K562 (cell line): Measurements from ENCODE around the gene LRRC26. TPM values are rescaled to one million over a fixed set of nuclear protein-coding genes. Genes with fewer than 3 reads are reported as not detected.

Source experiments
- RBBP5 ChIP-seq: fragments of 200-600 bp; sonication (generic); IDR thresholded peaks from 2 replicates; pipeline ENCODE4 v1.6.1; 2012; ENCODE audit warnings: borderline replicate concordance, mild to moderate bottlenecking, low read length, control low read depth, inconsistent platforms; ENCODE audit not compliant: insufficient read depth, poor library complexity, severe bottlenecking
- ZNF77 ChIP-seq: fragments of 250-450 bp; sonication (Bioruptor Pico); IDR thresholded peaks from 2 replicates; pipeline ENCODE4 v1.5.0; 2020
- polyA plus RNA-seq, 8 experiments: library from polyadenylated mRNA; depleted of rRNA in 4 of 8; stranded (reverse) in 5 of 8; unstranded in 3 of 8; fragments of >200 nt; fragmentation: Nextera tagmentation in 2 of 8; fragmentation: Illumina TruSeq in 1 of 8; extraction: Ambion mirVana in 2 of 8; extraction: Trizol in 1 of 8; gene quantifications; 2 replicates each; pipeline versions ENCODE4 v1.2.1 to v1.2.3, GENCODE V29; 2011 to 2014; ENCODE audit warnings: inconsistent platforms in 1 of 8, missing spikeins in 1 of 8
- total RNA-seq, 7 experiments: library from RNA; depleted of rRNA in 6 of 7; stranded (reverse); fragments of >200 nt in 6 of 7; fragmentation: Illumina TruSeq in 2 of 7; extraction: Trizol in 2 of 7; gene quantifications; 2 replicates each; pipeline versions ENCODE4 v1.2.1 to v1.2.3, GENCODE V29; 2011 to 2021; ENCODE audit warnings: low replicate concordance in 1 of 7
- TF ChIP-seq, protein P1 (sequence below): fragments of 200-600 bp; sonication (generic); IDR thresholded peaks from one replicate; pipeline ENCODE4 v1.6.1; 2012; ENCODE audit warnings: mild to moderate bottlenecking, low read depth, low read length, inconsistent platforms
- TF ChIP-seq, protein P2 (sequence below): fragments of 450-650 bp; IDR thresholded peaks from 2 replicates; pipeline ENCODE4 v1.6.1; 2014; ENCODE audit warnings: low read depth, mild to moderate bottlenecking, moderate library complexity, borderline replicate concordance
- TF ChIP-seq, protein P3 (sequence below), 2 experiments: fragments of 250-450 bp in 1 of 2; fragments of 450-650 bp in 1 of 2; sonication (Bioruptor Pico) in 1 of 2; IDR thresholded peaks; 2 replicates each; pipeline versions ENCODE4 v1.6.1 to v1.8.0; 2016 to 2021; ENCODE audit warnings: mild to moderate bottlenecking in 2 of 2, moderate library complexity in 2 of 2, missing compliant biosample characterization in 1 of 2, missing genetic modification characterization in 1 of 2
- TF ChIP-seq, protein P4 (sequence below): conservative IDR thresholded peaks from 2 replicates; pipeline ENCODE4 v1.6.1; 2011; ENCODE audit warnings: low read depth, mild to moderate bottlenecking, low read length; ENCODE audit not compliant: control insufficient read depth
- TF ChIP-seq, protein P5 (sequence below): sonication (generic); formaldehyde crosslinking; IDR thresholded peaks from 2 replicates; pipeline ENCODE4 v1.5.0; 2020; ENCODE audit warnings: missing genetic modification reagents

Gene LRRC26
- total and polyA plus RNA-seq, 9 of the 15 experiments (the other 6 are each of a cell fraction or from before 2014, with no cell fraction given), result not detected

DNA sequence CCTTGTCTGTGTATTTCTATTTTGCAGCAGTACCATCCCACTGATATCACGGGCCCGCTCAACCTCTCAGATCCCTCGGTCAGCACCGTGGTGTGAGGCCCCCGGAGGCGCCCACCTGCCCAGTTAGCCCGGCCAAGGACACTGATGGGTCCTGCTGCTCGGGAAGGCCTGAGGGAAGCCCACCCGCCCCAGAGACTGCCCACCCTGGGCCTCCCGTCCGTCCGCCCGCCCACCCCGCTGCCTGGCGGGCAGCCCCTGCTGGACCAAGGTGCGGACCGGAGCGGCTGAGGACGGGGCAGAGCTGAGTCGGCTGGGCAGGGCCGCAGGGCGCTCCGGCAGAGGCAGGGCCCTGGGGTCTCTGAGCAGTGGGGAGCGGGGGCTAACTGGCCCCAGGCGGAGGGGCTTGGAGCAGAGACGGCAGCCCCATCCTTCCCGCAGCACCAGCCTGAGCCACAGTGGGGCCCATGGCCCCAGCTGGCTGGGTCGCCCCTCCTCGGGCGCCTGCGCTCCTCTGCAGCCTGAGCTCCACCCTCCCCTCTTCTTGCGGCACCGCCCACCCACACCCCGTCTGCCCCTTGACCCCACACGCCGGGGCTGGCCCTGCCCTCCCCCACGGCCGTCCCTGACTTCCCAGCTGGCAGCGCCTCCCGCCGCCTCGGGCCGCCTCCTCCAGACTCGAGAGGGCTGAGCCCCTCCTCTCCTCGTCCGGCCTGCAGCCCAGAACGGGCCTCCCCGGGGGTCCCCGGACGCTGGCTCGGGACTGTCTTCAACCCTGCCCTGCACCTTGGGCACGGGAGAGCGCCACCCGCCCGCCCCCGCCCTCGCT is 1.9 kb downstream of the LRRC26 start (continued):
- TF ChIP-seq, protein P1, sequence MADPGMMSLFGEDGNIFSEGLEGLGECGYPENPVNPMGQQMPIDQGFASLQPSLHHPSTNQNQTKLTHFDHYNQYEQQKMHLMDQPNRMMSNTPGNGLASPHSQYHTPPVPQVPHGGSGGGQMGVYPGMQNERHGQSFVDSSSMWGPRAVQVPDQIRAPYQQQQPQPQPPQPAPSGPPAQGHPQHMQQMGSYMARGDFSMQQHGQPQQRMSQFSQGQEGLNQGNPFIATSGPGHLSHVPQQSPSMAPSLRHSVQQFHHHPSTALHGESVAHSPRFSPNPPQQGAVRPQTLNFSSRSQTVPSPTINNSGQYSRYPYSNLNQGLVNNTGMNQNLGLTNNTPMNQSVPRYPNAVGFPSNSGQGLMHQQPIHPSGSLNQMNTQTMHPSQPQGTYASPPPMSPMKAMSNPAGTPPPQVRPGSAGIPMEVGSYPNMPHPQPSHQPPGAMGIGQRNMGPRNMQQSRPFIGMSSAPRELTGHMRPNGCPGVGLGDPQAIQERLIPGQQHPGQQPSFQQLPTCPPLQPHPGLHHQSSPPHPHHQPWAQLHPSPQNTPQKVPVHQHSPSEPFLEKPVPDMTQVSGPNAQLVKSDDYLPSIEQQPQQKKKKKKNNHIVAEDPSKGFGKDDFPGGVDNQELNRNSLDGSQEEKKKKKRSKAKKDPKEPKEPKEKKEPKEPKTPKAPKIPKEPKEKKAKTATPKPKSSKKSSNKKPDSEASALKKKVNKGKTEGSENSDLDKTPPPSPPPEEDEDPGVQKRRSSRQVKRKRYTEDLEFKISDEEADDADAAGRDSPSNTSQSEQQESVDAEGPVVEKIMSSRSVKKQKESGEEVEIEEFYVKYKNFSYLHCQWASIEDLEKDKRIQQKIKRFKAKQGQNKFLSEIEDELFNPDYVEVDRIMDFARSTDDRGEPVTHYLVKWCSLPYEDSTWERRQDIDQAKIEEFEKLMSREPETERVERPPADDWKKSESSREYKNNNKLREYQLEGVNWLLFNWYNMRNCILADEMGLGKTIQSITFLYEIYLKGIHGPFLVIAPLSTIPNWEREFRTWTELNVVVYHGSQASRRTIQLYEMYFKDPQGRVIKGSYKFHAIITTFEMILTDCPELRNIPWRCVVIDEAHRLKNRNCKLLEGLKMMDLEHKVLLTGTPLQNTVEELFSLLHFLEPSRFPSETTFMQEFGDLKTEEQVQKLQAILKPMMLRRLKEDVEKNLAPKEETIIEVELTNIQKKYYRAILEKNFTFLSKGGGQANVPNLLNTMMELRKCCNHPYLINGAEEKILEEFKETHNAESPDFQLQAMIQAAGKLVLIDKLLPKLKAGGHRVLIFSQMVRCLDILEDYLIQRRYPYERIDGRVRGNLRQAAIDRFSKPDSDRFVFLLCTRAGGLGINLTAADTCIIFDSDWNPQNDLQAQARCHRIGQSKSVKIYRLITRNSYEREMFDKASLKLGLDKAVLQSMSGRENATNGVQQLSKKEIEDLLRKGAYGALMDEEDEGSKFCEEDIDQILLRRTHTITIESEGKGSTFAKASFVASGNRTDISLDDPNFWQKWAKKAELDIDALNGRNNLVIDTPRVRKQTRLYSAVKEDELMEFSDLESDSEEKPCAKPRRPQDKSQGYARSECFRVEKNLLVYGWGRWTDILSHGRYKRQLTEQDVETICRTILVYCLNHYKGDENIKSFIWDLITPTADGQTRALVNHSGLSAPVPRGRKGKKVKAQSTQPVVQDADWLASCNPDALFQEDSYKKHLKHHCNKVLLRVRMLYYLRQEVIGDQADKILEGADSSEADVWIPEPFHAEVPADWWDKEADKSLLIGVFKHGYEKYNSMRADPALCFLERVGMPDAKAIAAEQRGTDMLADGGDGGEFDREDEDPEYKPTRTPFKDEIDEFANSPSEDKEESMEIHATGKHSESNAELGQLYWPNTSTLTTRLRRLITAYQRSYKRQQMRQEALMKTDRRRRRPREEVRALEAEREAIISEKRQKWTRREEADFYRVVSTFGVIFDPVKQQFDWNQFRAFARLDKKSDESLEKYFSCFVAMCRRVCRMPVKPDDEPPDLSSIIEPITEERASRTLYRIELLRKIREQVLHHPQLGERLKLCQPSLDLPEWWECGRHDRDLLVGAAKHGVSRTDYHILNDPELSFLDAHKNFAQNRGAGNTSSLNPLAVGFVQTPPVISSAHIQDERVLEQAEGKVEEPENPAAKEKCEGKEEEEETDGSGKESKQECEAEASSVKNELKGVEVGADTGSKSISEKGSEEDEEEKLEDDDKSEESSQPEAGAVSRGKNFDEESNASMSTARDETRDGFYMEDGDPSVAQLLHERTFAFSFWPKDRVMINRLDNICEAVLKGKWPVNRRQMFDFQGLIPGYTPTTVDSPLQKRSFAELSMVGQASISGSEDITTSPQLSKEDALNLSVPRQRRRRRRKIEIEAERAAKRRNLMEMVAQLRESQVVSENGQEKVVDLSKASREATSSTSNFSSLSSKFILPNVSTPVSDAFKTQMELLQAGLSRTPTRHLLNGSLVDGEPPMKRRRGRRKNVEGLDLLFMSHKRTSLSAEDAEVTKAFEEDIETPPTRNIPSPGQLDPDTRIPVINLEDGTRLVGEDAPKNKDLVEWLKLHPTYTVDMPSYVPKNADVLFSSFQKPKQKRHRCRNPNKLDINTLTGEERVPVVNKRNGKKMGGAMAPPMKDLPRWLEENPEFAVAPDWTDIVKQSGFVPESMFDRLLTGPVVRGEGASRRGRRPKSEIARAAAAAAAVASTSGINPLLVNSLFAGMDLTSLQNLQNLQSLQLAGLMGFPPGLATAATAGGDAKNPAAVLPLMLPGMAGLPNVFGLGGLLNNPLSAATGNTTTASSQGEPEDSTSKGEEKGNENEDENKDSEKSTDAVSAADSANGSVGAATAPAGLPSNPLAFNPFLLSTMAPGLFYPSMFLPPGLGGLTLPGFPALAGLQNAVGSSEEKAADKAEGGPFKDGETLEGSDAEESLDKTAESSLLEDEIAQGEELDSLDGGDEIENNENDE, result no peak
- TF ChIP-seq ZNF77 (CRISPR knock-in tag) (no peak), RBBP5 (no peak)
- TF ChIP-seq, protein P2, sequence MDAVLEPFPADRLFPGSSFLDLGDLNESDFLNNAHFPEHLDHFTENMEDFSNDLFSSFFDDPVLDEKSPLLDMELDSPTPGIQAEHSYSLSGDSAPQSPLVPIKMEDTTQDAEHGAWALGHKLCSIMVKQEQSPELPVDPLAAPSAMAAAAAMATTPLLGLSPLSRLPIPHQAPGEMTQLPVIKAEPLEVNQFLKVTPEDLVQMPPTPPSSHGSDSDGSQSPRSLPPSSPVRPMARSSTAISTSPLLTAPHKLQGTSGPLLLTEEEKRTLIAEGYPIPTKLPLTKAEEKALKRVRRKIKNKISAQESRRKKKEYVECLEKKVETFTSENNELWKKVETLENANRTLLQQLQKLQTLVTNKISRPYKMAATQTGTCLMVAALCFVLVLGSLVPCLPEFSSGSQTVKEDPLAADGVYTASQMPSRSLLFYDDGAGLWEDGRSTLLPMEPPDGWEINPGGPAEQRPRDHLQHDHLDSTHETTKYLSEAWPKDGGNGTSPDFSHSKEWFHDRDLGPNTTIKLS, result no peak
- TF ChIP-seq, protein P3, sequence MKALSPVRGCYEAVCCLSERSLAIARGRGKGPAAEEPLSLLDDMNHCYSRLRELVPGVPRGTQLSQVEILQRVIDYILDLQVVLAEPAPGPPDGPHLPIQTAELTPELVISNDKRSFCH (CRISPR knock-in tag; IDR thresholded peaks at IDR 0.05), result no peak
- TF ChIP-seq, protein P3 (tag; IDR thresholded peaks at IDR 0.05), result no peak
- TF ChIP-seq, protein P4, sequence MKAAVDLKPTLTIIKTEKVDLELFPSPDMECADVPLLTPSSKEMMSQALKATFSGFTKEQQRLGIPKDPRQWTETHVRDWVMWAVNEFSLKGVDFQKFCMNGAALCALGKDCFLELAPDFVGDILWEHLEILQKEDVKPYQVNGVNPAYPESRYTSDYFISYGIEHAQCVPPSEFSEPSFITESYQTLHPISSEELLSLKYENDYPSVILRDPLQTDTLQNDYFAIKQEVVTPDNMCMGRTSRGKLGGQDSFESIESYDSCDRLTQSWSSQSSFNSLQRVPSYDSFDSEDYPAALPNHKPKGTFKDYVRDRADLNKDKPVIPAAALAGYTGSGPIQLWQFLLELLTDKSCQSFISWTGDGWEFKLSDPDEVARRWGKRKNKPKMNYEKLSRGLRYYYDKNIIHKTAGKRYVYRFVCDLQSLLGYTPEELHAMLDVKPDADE, result no peak
- TF ChIP-seq, protein P5, sequence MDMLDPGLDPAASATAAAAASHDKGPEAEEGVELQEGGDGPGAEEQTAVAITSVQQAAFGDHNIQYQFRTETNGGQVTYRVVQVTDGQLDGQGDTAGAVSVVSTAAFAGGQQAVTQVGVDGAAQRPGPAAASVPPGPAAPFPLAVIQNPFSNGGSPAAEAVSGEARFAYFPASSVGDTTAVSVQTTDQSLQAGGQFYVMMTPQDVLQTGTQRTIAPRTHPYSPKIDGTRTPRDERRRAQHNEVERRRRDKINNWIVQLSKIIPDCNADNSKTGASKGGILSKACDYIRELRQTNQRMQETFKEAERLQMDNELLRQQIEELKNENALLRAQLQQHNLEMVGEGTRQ, result no peak
